Epithelial cell of proximal tubule (primary cell): ENCODE measurements around the gene GMEB2. TPM values are rescaled to one million over a fixed set of nuclear protein-coding genes. Genes with fewer than 3 reads are reported as not detected.

Experiments
- DNase-seq: peaks from one replicate; pipeline ENCODE4 v3.0.0-alpha.2; 2011; ENCODE audit warnings: low read depth
- H3K4me3 ChIP-seq: 2 replicates; pipeline ENCODE4 v1.5.1; 2011; ENCODE audit warnings: low read depth, mild to moderate bottlenecking, low read length
- total RNA-seq: library from RNA; depleted of rRNA; stranded (reverse); fragments of >200 nt; gene quantifications from 2 replicates; pipeline ENCODE4 v1.2.3, GENCODE V29; 2015
- TF ChIP-seq, protein P1 (sequence below): conservative IDR thresholded peaks from 2 replicates; pipeline ENCODE4 v1.5.1; 2012; ENCODE audit warnings: low read depth, mild to moderate bottlenecking, low read length

The GMEB2 gene
- total RNA-seq, 1 donor from 2014 or later, result 10.5 TPM

DNA sequence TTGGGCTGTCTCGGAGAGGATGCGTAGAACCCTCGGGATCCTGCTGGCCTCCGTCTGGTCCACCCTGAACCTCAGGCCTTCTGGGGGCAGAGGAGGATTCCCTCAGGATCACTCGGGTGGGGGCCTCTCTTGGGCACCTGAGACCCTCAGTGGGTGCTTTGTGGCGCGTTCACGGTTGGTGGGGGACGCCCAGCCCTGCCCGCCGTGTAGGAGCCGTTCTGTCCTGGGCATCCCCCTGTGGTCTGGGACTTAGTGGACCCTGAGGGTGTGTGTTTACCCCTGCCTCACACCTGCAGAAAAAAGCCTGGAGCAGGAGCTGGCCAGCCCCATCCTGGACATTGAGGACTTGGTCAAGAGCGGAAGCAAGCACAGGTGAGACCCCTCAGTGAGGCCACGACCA, 38.8 kb upstream of the GMEB2 start:
- TF ChIP-seq, protein P1, sequence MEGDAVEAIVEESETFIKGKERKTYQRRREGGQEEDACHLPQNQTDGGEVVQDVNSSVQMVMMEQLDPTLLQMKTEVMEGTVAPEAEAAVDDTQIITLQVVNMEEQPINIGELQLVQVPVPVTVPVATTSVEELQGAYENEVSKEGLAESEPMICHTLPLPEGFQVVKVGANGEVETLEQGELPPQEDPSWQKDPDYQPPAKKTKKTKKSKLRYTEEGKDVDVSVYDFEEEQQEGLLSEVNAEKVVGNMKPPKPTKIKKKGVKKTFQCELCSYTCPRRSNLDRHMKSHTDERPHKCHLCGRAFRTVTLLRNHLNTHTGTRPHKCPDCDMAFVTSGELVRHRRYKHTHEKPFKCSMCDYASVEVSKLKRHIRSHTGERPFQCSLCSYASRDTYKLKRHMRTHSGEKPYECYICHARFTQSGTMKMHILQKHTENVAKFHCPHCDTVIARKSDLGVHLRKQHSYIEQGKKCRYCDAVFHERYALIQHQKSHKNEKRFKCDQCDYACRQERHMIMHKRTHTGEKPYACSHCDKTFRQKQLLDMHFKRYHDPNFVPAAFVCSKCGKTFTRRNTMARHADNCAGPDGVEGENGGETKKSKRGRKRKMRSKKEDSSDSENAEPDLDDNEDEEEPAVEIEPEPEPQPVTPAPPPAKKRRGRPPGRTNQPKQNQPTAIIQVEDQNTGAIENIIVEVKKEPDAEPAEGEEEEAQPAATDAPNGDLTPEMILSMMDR, result no peak
- no peak for DNase-seq
- H3K4me3 ChIP-seq, result no peak overlapping the region

DNA sequence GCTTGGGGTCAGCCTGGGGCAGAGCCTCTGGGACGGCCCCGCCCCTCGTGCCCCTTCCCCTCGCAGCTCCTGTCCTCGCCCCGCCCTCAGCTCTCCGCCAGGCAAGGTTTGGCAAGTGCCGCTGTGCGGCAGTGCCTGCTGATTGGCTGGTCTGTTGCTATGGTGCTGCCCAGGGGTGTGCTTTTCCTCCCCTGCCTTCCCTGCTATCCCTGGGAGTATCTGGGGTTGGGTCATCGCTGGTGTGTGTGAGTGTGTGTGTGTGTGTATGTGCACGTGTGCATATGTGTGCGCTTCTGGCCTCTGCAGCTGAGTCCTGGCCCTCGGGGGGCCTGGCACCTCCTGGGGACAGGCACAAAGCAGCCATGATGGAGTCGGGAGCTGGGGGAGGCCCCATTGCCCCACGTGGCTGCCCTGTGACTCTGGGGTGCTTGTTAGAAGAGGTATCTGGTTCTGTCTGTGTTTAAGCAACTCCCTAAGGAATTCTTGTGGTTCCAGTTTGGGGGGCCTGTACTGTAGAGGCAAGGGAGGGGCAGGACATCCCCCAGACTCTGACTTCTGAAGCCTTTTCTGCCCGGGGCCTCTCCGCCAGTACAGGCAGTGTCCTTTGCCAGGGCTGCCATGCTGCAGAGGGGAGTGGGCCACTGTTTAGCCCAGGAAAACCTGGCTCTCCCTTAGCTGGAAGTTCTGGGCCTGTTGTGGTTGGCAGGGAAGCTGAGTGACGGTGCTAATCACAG, 38.1 kb upstream of the GMEB2 start:
- H3K4me3 ChIP-seq, result no peak overlapping the region
- TF ChIP-seq, protein P1, result no peak
- no peak for DNase-seq

DNA sequence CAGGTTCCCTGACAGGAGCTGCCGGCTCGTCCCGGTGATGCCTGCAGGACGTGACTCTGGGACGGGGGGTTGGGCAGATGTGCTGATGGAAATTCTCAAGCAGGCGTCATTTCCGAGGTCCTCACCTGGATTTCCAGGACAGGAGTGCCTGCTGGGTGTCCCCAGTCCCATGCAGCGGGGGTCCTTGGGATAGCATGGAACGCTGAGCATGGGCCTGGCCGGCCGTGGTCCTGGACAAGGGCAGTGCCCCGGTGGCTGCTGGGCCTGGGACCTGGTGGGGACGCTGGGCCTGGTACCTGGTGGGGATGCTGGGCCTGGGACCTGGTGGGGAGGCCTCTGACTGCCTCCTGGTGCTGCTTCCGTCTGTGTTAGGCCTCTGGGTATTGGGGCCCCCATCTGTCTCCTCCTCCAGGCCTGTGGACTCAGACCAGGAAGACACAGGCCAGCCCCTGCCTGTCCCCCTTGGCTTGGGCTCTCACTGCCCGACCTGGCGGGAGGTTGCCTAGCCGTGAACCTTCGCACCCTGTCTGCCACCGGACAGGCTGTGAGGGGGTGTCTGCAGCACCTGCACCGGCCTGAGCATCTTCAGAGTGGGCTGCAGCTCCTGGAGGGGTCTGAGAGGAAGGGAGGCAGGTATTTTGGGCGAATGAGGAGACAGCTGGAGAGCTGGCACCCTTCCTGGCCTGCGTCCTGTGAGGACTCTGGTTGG, 37.4 kb upstream of the GMEB2 start:
- DNase-seq, result no peak
- TF ChIP-seq, protein P1, result no peak
- H3K4me3 ChIP-seq, result no peak overlapping the region

- no peak for DNase-seq
- no peak overlapping the region for H3K4me3 ChIP-seq
- TF ChIP-seq, protein P1, result no peak
These were observed 36.6 kb upstream of the GMEB2 start for GRCh38 chr20:63663332-63664066.

DNA sequence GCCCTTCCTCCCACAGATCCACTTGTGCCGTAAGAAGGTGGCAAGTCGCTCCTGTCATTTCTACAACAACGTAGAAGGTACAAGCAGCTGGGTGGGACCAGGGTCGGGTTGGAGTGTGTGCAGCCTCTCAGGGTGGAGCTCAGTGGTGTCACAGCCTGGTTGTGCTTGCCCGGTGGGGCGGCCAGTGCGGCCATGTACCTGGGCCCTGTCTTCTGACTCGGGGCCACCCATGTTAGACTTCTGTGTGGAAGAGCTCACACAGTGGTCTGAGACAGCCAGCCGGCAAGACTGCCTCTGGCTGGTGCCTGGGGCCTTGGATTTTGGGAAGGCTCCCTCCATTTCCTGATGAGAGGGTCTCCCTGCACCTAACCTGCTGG, 35.9 kb upstream of the GMEB2 start:
- TF ChIP-seq, protein P1, result no peak
- no peak for DNase-seq
- no peak overlapping the region for H3K4me3 ChIP-seq

DNA sequence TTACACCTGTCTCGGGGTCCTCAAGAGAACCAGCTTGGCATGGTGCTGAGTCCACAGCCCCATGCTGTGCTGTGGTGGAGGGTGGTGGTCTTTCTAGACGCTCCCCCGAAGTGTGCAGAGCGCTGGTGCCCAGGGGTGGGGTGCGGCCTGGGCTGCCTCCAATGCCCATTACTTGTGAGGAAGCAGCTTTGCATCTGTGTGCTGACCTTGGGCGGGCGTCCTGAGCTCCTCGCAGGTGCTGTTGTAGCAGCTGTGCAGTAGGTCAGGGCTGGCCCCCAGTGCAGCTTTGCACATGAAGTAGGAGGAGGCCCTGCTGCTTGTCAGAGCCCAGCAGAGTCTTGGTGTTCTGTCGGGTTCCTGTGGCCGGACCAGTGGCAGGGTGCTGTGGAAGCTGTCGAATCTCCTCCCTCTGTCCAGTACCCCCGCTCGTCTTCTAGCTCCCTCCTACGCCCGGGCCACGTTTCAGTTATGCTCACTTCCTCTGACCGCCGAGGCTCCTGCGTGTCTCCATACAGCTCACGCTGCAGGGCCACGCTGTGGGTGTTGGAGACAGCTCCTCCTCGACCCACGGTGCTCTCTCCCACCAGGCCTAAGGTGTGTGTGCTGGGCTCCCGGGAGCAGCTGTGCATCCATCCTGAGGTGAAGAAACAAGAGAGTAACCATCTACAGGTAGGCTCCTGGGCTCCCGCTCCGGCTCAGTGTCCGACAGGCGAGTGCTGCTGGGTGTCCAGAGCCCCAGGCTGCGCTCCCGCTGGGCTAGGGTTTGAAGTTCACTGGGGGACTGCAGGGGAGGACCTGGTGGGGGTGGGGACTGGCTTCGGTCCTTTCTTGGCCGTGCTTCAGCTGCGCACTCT, 35.3 kb upstream of the GMEB2 start:
- H3K4me3 ChIP-seq, result no peak overlapping the region
- TF ChIP-seq, protein P1, result no peak
- DNase-seq, result no peak
